H9 (cell line): ENCODE results near the gene DEAF1. TPM values are rescaled to one million over a fixed set of nuclear protein-coding genes. Genes with fewer than 3 reads are reported as not detected.
A peak's percentile ranks its signal among the peaks of the same experiment; 100 is the strongest.

Source experiments
- DNase-seq: peaks from one replicate; pipeline ENCODE4 v3.0.0-alpha.2; 2017
- H2AFZ ChIP-seq: one replicate; pipeline ENCODE4 v1.6.1; 2013; ENCODE audit warnings: mild to moderate bottlenecking, low read length, control low read depth, moderate library complexity
- H2AK5ac ChIP-seq: 2 replicates; pipeline ENCODE4 v1.6.1; 2013; ENCODE audit warnings: low read length, control low read depth, mixed read lengths; ENCODE audit not compliant: insufficient read length
- H2BK120ac ChIP-seq: one replicate; pipeline ENCODE4 v1.6.1; 2013; ENCODE audit warnings: low read depth, mild to moderate bottlenecking, low read length, control low read depth, inconsistent platforms; ENCODE audit not compliant: poor library complexity, severe bottlenecking
- H2BK12ac ChIP-seq: 2 replicates; pipeline ENCODE4 v1.6.1; 2013; ENCODE audit warnings: low read length, control low read depth, mixed read lengths, low read depth; ENCODE audit not compliant: insufficient read length
- H2BK15ac ChIP-seq: 2 replicates; pipeline ENCODE4 v1.6.1; 2013; ENCODE audit warnings: low read depth, low read length, control low read depth
- H2BK20ac ChIP-seq: one replicate; pipeline ENCODE4 v1.6.1; 2013; ENCODE audit warnings: low read depth, mild to moderate bottlenecking, low read length, control low read depth, inconsistent platforms; ENCODE audit not compliant: poor library complexity, severe bottlenecking
- H2BK5ac ChIP-seq: 2 replicates; pipeline ENCODE4 v1.6.1; 2013; ENCODE audit warnings: low read length, control low read depth, mixed read lengths; ENCODE audit not compliant: insufficient read length
- H3K14ac ChIP-seq: 2 replicates; pipeline ENCODE4 v1.6.1; 2013; ENCODE audit warnings: low read length, control low read depth; ENCODE audit not compliant: insufficient read depth
- H3K18ac ChIP-seq: 2 replicates; pipeline ENCODE4 v1.6.1; 2013; ENCODE audit warnings: low read depth, mild to moderate bottlenecking, mixed read lengths, low read length, control low read depth; ENCODE audit not compliant: insufficient read length
- H3K23ac ChIP-seq: 2 replicates; pipeline ENCODE4 v1.6.1; 2013; ENCODE audit warnings: low read length, control low read depth, mixed read lengths, low read depth; ENCODE audit not compliant: insufficient read length
- H3K23me2 ChIP-seq: 2 replicates; pipeline ENCODE4 v1.6.1; 2013; ENCODE audit warnings: low read depth, mild to moderate bottlenecking, mixed read lengths, low read length, control low read depth; ENCODE audit not compliant: insufficient read length, poor library complexity, severe bottlenecking
- H3K27ac ChIP-seq: 2 replicates; pipeline ENCODE4 v1.5.1; 2013; ENCODE audit warnings: low read length, control low read depth, mixed read lengths, low read depth; ENCODE audit not compliant: insufficient read length
- H3K27me3 ChIP-seq: 2 replicates; pipeline ENCODE4 v1.6.1; 2013; ENCODE audit warnings: low read length, control low read depth, inconsistent platforms; ENCODE audit not compliant: insufficient read depth
- H3K4ac ChIP-seq: 2 replicates; pipeline ENCODE4 v1.6.1; 2013; ENCODE audit warnings: low read depth, mild to moderate bottlenecking, control low read depth, inconsistent platforms, low read length, moderate library complexity
- H3K4me1 ChIP-seq: 2 replicates; pipeline ENCODE4 v1.6.1; 2013; ENCODE audit warnings: low read length, control low read depth, inconsistent platforms; ENCODE audit not compliant: insufficient read depth
- H3K4me2 ChIP-seq: 2 replicates; pipeline ENCODE4 v1.6.1; 2013; ENCODE audit warnings: low read length, control low read depth, mixed read lengths; ENCODE audit not compliant: insufficient read length, insufficient read depth
- H3K56ac ChIP-seq: 2 replicates; pipeline ENCODE4 v1.6.1; 2013; ENCODE audit warnings: low read depth, mild to moderate bottlenecking, mixed read lengths, low read length, control low read depth; ENCODE audit not compliant: insufficient read length
- H3K79me1 ChIP-seq: 2 replicates; pipeline ENCODE4 v1.6.1; 2013; ENCODE audit warnings: low read depth, mild to moderate bottlenecking, moderate library complexity, low read length, control low read depth, inconsistent platforms; ENCODE audit not compliant: insufficient read depth, poor library complexity, severe bottlenecking
- H3K79me2 ChIP-seq: 2 replicates; pipeline ENCODE4 v1.6.1; 2013; ENCODE audit warnings: low read length, control low read depth, inconsistent platforms; ENCODE audit not compliant: insufficient read depth
- H3K9ac ChIP-seq: 2 replicates; pipeline ENCODE4 v1.6.1; 2013; ENCODE audit warnings: low read length, control low read depth, mixed read lengths; ENCODE audit not compliant: insufficient read length; ENCODE audit errors: extremely low read depth
- H3K9me3 ChIP-seq: one replicate; pipeline ENCODE4 v1.6.1; 2013; ENCODE audit warnings: low read depth, low read length, inconsistent platforms; ENCODE audit not compliant: control insufficient read depth
- H3T11ph ChIP-seq: one replicate; pipeline ENCODE4 v1.6.1; 2013; ENCODE audit warnings: mild to moderate bottlenecking, low read length, control low read depth, inconsistent platforms
- H4K20me1 ChIP-seq: one replicate; pipeline ENCODE4 v1.6.1; 2013; ENCODE audit not compliant: control insufficient read depth, insufficient read length, insufficient read depth
- H4K5ac ChIP-seq: 2 replicates; pipeline ENCODE4 v1.6.1; 2013; ENCODE audit warnings: low read depth, mild to moderate bottlenecking, mixed read lengths, low read length, control low read depth; ENCODE audit not compliant: insufficient read length
- H4K8ac ChIP-seq: replicated peaks from 2 replicates; pipeline ENCODE4 v1.6.1; 2013; ENCODE audit warnings: low read length, control low read depth, mixed read lengths, low read depth; ENCODE audit not compliant: insufficient read length
- H4K91ac ChIP-seq: 2 replicates; pipeline ENCODE4 v1.6.1; 2013; ENCODE audit warnings: low read depth, mild to moderate bottlenecking, moderate library complexity, mixed read lengths, low read length, control low read depth; ENCODE audit not compliant: insufficient read length
- H3K27ac Mint-ChIP-seq, 3 experiments: 2 replicates in 2 of 3; 3 replicates in 1 of 3; pipeline ENCODE4 v1.8.0; 2020 to 2021; ENCODE audit warnings: mixed read lengths in 3 of 3, mild to moderate bottlenecking in 1 of 3, moderate library complexity in 1 of 3
- H3K27me3 Mint-ChIP-seq: 2 replicates; pipeline ENCODE4 v1.8.0; 2021; ENCODE audit warnings: low read depth, mild to moderate bottlenecking, moderate library complexity, mixed read lengths
- H3K36me3 Mint-ChIP-seq, 3 experiments: 2 replicates in 2 of 3; 3 replicates in 1 of 3; pipeline ENCODE4 v1.8.0; 2020 to 2021; ENCODE audit warnings: low read depth in 3 of 3, mixed read lengths in 3 of 3; ENCODE audit not compliant: insufficient read depth in 1 of 3
- H3K4me1 Mint-ChIP-seq, 2 experiments: 2 replicates each; pipeline ENCODE4 v1.8.0; 2020; ENCODE audit warnings: mixed read lengths in 2 of 2
- H3K4me3 Mint-ChIP-seq, 2 experiments: 2 replicates in 1 of 2; 3 replicates in 1 of 2; pipeline ENCODE4 v1.8.0; 2020 to 2021; ENCODE audit warnings: mild to moderate bottlenecking in 2 of 2, mixed read lengths in 2 of 2, moderate library complexity in 1 of 2
- H3K9me3 Mint-ChIP-seq, 2 experiments: 2 replicates in 1 of 2; 3 replicates in 1 of 2; pipeline ENCODE4 v1.8.0; 2020; ENCODE audit warnings: mild to moderate bottlenecking in 2 of 2, mixed read lengths in 2 of 2, moderate library complexity in 1 of 2
- WGBS: extraction: QIAGEN DNeasy Blood & Tissue Kit; methylation state at CpG from one replicate; pipeline ENCODE4 v1.1.7; 2013; ENCODE audit warnings: missing lambda C conversion rate, low lambda C conversion rate, mixed read lengths; ENCODE audit not compliant: insufficient read length; ENCODE audit errors: extremely low coverage; 5-methylcytosine and 5-hydroxymethylcytosine counted together
- total RNA-seq: library from RNA; stranded (reverse); gene quantifications from 2 replicates; pipeline ENCODE4 v1.2.1, GENCODE V29; 2021
- TF ChIP-seq, protein P1 (sequence below): fragments of 200-600 bp; sonication (generic); conservative IDR thresholded peaks from 3 replicates; pipeline ENCODE4 v1.8.0; 2021; ENCODE audit warnings: antibody characterized with exemption, mild to moderate bottlenecking

Gene DEAF1
- total RNA-seq, 1 experiment from 2014 or later, result 67.3 TPM

DNA sequence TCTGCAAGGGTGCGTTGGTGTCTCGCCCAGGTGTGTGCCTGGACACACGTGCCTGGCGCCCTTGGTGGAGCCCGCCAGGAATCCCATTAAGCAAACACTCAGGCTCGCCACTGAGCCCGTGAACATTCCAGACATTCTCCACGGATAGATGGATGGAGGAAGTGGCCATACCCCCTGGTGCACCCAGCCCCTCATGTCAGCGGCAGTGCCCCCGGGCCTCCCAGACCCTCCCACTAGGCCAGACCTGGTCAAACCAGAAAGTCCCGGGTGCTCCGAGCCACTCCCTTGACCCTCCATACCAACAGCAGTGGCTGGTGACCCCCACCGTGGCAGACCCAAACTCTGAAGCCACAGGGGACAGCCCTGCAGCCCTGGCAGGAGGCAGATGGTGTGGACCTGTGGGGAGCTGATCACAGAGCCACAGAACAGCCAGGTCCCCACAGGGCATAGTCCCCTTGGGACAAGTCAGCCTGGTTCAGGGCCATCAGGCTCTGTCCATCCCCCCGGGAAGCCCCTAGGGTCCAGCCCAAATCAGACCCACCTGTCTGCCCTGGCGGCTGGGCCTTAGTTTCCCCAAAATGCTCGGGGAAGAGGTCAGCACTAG lies 12.9 kb upstream of the DEAF1 start:
- no peaks in the 10 kb centered on the region for H3K9me3 ChIP-seq
- H3K4me1 Mint-ChIP-seq, result peaks cover 15 to 33% of the 10 kb centered on the region in 2 experiments
- no peak overlapping the region for H2BK15ac ChIP-seq
- no peaks in the 10 kb centered on the region for H4K20me1 ChIP-seq
- no peak overlapping the region for H2BK20ac ChIP-seq
- TF ChIP-seq, protein P1, sequence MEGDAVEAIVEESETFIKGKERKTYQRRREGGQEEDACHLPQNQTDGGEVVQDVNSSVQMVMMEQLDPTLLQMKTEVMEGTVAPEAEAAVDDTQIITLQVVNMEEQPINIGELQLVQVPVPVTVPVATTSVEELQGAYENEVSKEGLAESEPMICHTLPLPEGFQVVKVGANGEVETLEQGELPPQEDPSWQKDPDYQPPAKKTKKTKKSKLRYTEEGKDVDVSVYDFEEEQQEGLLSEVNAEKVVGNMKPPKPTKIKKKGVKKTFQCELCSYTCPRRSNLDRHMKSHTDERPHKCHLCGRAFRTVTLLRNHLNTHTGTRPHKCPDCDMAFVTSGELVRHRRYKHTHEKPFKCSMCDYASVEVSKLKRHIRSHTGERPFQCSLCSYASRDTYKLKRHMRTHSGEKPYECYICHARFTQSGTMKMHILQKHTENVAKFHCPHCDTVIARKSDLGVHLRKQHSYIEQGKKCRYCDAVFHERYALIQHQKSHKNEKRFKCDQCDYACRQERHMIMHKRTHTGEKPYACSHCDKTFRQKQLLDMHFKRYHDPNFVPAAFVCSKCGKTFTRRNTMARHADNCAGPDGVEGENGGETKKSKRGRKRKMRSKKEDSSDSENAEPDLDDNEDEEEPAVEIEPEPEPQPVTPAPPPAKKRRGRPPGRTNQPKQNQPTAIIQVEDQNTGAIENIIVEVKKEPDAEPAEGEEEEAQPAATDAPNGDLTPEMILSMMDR, result no peak
- no peak overlapping the region for H3K27ac Mint-ChIP-seq
- no peak overlapping the region for H3K4ac ChIP-seq
- H3K23ac ChIP-seq, result no peak overlapping the region
- H2AFZ ChIP-seq, result no peak overlapping the region
- peak overlapping the region; percentile 14 to 48; a peak in 1 of 5 replicates for H3K4me3 Mint-ChIP-seq
- H3K27me3 Mint-ChIP-seq, result no peaks in the 10 kb centered on the region
- H3K79me1 ChIP-seq, result no peaks in the 10 kb centered on the region
- H4K8ac ChIP-seq, result no peak overlapping the region
- H2AK5ac ChIP-seq, result no peak overlapping the region
- no peak overlapping the region for H3K9ac ChIP-seq
- no peak overlapping the region for H3K14ac ChIP-seq
- H3K79me2 ChIP-seq, result no peaks in the 10 kb centered on the region
- H4K5ac ChIP-seq, result no peak overlapping the region
- peaks cover 3% of the 10 kb centered on the region for H3K23me2 ChIP-seq
- H3K18ac ChIP-seq, result no peak overlapping the region
- no peak overlapping the region for H3K4me2 ChIP-seq
- no peak overlapping the region for H2BK5ac ChIP-seq
- no peak overlapping the region for H2BK12ac ChIP-seq
- H4K91ac ChIP-seq, result no peak overlapping the region
- H3K56ac ChIP-seq, result no peak overlapping the region
- H3K4me1 ChIP-seq, result peaks cover 5% of the 10 kb centered on the region; the same call in 1 of the 2 replicates
- DNase-seq, result peak; percentile 49
- H3K27me3 ChIP-seq, result no peaks in the 10 kb centered on the region
- H3K27ac ChIP-seq, result no peak overlapping the region
- H3K9me3 Mint-ChIP-seq, result no peaks in the 10 kb centered on the region
- H3K36me3 Mint-ChIP-seq, result peaks cover 0 to 6% (median 0%) of the 10 kb centered on the region in 3 experiments; a peak in 1 of 7 replicates
- H3T11ph ChIP-seq, result no peak overlapping the region
- no peak overlapping the region for H2BK120ac ChIP-seq
- no CpG with 5 or more reads among the region's 16 CpGs for WGBS
